K562 (cell line): Measurements from ENCODE around the gene RUNX3. TPM values are rescaled to one million over a fixed set of nuclear protein-coding genes. Genes with fewer than 3 reads are reported as not detected.

Experiments
- CREB1 ChIP-seq, 2 experiments: sonication (generic) in 1 of 2; formaldehyde crosslinking in 1 of 2; IDR thresholded peaks; 2 replicates each; pipeline versions ENCODE4 v1.6.1 to v1.8.0; 2012 to 2022; ENCODE audit warnings: inconsistent platforms in 1 of 2, mild to moderate bottlenecking in 1 of 2, missing genetic modification reagents in 1 of 2, moderate library complexity in 1 of 2
- DMBX1 ChIP-seq: fragments of 250-450 bp; sonication (Bioruptor Pico); IDR thresholded peaks from 2 replicates; pipeline ENCODE4 v1.8.0; 2022; ENCODE audit warnings: inconsistent platforms, mild to moderate bottlenecking, moderate library complexity, borderline replicate concordance
- FOS ChIP-seq: IDR thresholded peaks from 3 replicates; pipeline ENCODE4 v1.6.1; 2011; ENCODE audit not compliant: insufficient read length; ENCODE audit errors: extremely low read depth
- JUN ChIP-seq, 2 experiments: sonication (generic) in 1 of 2; formaldehyde crosslinking in 1 of 2; IDR thresholded peaks; 2 replicates each; pipeline versions ENCODE4 v1.6.1 to v1.8.0; 2012 to 2022; ENCODE audit warnings: borderline replicate concordance in 2 of 2, mild to moderate bottlenecking in 2 of 2, improper control_type of control experiment in 1 of 2, low read depth in 1 of 2, low read length in 1 of 2, missing genetic modification reagents in 1 of 2
- PCBP2 ChIP-seq: fragments of 200-400 bp; formaldehyde crosslinking; IDR thresholded peaks from 2 replicates; pipeline ENCODE4 v1.6.1; 2018; ENCODE audit warnings: low read length, low read depth, mild to moderate bottlenecking, moderate library complexity; ENCODE audit not compliant: poor library complexity, severe bottlenecking
- ZHX1 ChIP-seq: fragments of 150-350 bp; conservative IDR thresholded peaks from 2 replicates; pipeline ENCODE4 v1.6.1; 2014; ENCODE audit warnings: low read length
- ZZZ3 ChIP-seq: fragments of 450-650 bp; IDR thresholded peaks from 2 replicates; pipeline ENCODE4 v1.6.1; 2016; ENCODE audit warnings: antibody characterized with exemption, mild to moderate bottlenecking, moderate library complexity
- polyA plus RNA-seq, 8 experiments: library from polyadenylated mRNA; depleted of rRNA in 4 of 8; stranded (reverse) in 5 of 8; unstranded in 3 of 8; fragments of >200 nt; fragmentation: Nextera tagmentation in 2 of 8; fragmentation: Illumina TruSeq in 1 of 8; extraction: Ambion mirVana in 2 of 8; extraction: Trizol in 1 of 8; gene quantifications; 2 replicates each; pipeline versions ENCODE4 v1.2.1 to v1.2.3, GENCODE V29; 2011 to 2014; ENCODE audit warnings: inconsistent platforms in 1 of 8, missing spikeins in 1 of 8
- total RNA-seq, 7 experiments: library from RNA; depleted of rRNA in 6 of 7; stranded (reverse); fragments of >200 nt in 6 of 7; fragmentation: Illumina TruSeq in 2 of 7; extraction: Trizol in 2 of 7; gene quantifications; 2 replicates each; pipeline versions ENCODE4 v1.2.1 to v1.2.3, GENCODE V29; 2011 to 2021; ENCODE audit warnings: low replicate concordance in 1 of 7
- TF ChIP-seq, protein P1 (sequence below): fragments of 450-650 bp; IDR thresholded peaks from 2 replicates; pipeline ENCODE4 v1.6.1; 2017; ENCODE audit warnings: antibody characterized with exemption
- TF ChIP-seq, protein P2 (sequence below): fragments of 450-650 bp; IDR thresholded peaks from 2 replicates; pipeline ENCODE4 v1.6.1; 2016; ENCODE audit warnings: antibody characterized with exemption
- TF ChIP-seq, protein P3 (sequence below): fragments of 250-450 bp; sonication (Bioruptor Pico); IDR thresholded peaks from 2 replicates; pipeline ENCODE4 v1.8.0; 2021; ENCODE audit warnings: borderline replicate concordance, mild to moderate bottlenecking, moderate library complexity; ENCODE audit not compliant: poor library complexity, severe bottlenecking
- TF ChIP-seq, protein P4 (sequence below): fragments of 450-650 bp; conservative IDR thresholded peaks from 2 replicates; pipeline ENCODE4 v1.6.1; 2016; ENCODE audit warnings: missing genetic modification characterization, low read depth, mild to moderate bottlenecking, control low read depth, missing compliant biosample characterization
- TF ChIP-seq, protein P5 (sequence below): fragments of 250-450 bp; sonication (Bioruptor Pico); IDR thresholded peaks from 2 replicates; pipeline ENCODE4 v1.4.0; 2020; ENCODE audit warnings: mild to moderate bottlenecking, moderate library complexity

The RUNX3 gene
- total and polyA plus RNA-seq, 9 of the 15 experiments (the other 6 are each of a cell fraction or from before 2014, with no cell fraction given), result 0.01 to 0.64 (median 0.09) TPM

DNA sequence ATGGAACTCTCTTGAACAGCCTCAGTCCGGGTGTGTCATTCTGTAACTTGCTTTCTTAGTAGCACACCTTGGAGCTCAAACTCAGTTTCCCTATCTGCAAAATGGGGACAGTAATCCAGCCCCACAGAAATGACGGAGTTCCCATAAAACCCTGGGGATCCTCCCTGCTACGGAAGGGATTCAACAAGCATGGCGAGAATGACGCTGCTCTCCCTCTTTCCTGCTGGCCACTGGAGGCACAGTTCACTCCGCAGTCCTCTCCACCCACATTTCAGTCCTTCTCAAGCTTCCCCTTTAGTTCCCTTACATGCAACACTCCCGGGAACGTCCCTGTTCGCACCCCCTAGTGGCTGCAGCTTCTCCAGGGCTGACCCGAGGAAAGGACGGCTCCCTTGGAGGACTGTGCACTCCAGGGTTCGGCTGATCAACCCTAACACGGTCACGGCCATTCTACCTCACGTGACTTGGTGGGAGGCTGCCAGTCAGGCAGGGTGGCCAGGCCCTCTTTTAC, 20.6 kb downstream of the RUNX3 start (continued):
- TF ChIP-seq, protein P1, sequence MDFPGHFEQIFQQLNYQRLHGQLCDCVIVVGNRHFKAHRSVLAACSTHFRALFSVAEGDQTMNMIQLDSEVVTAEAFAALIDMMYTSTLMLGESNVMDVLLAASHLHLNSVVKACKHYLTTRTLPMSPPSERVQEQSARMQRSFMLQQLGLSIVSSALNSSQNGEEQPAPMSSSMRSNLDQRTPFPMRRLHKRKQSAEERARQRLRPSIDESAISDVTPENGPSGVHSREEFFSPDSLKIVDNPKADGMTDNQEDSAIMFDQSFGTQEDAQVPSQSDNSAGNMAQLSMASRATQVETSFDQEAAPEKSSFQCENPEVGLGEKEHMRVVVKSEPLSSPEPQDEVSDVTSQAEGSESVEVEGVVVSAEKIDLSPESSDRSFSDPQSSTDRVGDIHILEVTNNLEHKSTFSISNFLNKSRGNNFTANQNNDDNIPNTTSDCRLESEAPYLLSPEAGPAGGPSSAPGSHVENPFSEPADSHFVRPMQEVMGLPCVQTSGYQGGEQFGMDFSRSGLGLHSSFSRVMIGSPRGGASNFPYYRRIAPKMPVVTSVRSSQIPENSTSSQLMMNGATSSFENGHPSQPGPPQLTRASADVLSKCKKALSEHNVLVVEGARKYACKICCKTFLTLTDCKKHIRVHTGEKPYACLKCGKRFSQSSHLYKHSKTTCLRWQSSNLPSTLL, result no peak
- TF ChIP-seq JUN (IDR thresholded peaks at IDR 0.05; ENCODE audit: borderline replicate concordance, low read depth, low read length), result no peak
- TF ChIP-seq JUN (CRISPR knock-in tag; IDR thresholded peaks at IDR 0.05; ENCODE audit: borderline replicate concordance), result no peak
- TF ChIP-seq DMBX1, result no peak
- 0 out of 2 replicates have a peak, but pooled peaks have one; percentile 9 for TF ChIP-seq CREB1 (IDR thresholded peaks at IDR 0.05)
- TF ChIP-seq CREB1 (CRISPR knock-in tag; IDR thresholded peaks at IDR 0.05), result no peak; the same call in 1 of the 2 replicates
- TF ChIP-seq, protein P2, sequence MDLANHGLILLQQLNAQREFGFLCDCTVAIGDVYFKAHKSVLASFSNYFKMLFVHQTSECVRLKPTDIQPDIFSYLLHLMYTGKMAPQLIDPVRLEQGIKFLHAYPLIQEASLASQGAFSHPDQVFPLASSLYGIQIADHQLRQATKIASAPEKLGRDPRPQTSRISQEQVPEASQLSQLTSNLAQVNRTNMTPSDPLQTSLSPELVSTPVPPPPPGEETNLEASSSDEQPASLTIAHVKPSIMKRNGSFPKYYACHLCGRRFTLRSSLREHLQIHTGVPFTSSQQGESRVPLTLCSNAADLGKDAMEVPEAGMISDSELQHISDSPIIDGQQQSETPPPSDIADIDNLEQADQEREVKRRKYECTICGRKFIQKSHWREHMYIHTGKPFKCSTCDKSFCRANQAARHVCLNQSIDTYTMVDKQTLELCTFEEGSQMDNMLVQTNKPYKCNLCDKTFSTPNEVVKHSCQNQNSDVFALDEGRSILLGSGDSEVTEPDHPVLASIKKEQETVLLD, result peak; percentile 26; the same call in 1 of the 2 replicates
- TF ChIP-seq, protein P3, sequence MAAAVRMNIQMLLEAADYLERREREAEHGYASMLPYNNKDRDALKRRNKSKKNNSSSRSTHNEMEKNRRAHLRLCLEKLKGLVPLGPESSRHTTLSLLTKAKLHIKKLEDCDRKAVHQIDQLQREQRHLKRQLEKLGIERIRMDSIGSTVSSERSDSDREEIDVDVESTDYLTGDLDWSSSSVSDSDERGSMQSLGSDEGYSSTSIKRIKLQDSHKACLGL, result no peak
- TF ChIP-seq, protein P4, sequence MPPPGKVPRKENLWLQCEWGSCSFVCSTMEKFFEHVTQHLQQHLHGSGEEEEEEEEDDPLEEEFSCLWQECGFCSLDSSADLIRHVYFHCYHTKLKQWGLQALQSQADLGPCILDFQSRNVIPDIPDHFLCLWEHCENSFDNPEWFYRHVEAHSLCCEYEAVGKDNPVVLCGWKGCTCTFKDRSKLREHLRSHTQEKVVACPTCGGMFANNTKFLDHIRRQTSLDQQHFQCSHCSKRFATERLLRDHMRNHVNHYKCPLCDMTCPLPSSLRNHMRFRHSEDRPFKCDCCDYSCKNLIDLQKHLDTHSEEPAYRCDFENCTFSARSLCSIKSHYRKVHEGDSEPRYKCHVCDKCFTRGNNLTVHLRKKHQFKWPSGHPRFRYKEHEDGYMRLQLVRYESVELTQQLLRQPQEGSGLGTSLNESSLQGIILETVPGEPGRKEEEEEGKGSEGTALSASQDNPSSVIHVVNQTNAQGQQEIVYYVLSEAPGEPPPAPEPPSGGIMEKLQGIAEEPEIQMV (tag), result no peak
- no peak for TF ChIP-seq ZZZ3
- TF ChIP-seq, protein P5, sequence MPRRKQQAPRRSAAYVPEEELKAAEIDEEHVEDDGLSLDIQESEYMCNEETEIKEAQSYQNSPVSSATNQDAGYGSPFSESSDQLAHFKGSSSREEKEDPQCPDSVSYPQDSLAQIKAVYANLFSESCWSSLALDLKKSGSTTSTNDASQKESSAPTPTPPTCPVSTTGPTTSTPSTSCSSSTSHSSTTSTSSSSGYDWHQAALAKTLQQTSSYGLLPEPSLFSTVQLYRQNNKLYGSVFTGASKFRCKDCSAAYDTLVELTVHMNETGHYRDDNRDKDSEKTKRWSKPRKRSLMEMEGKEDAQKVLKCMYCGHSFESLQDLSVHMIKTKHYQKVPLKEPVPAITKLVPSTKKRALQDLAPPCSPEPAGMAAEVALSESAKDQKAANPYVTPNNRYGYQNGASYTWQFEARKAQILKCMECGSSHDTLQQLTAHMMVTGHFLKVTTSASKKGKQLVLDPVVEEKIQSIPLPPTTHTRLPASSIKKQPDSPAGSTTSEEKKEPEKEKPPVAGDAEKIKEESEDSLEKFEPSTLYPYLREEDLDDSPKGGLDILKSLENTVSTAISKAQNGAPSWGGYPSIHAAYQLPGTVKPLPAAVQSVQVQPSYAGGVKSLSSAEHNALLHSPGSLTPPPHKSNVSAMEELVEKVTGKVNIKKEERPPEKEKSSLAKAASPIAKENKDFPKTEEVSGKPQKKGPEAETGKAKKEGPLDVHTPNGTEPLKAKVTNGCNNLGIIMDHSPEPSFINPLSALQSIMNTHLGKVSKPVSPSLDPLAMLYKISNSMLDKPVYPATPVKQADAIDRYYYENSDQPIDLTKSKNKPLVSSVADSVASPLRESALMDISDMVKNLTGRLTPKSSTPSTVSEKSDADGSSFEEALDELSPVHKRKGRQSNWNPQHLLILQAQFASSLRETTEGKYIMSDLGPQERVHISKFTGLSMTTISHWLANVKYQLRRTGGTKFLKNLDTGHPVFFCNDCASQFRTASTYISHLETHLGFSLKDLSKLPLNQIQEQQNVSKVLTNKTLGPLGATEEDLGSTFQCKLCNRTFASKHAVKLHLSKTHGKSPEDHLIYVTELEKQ, result no peak
- TF ChIP-seq PCBP2, result no peak
- TF ChIP-seq FOS, result no peak
- no peak for TF ChIP-seq ZHX1
